Activated naive CD4-positive, alpha-beta T cell treated with anti-CD3 and anti-CD28 coated beads for 36 hours (primary cell): ENCODE data around the gene ETS1. TPM values are rescaled to one million over a fixed set of nuclear protein-coding genes. Genes with fewer than 3 reads are reported as not detected.
A peak's percentile ranks its signal among the peaks of the same experiment; 100 is the strongest.

Source experiments
- CTCF ChIA-PET: fragments of 350-600 bp; sonication (Branson Sonifier 250); formaldehyde crosslinking; loops from one replicate; lab custom pipeline; 2021; ENCODE audit warnings: antibody characterized with exemption; lab: Charles Lee
- DNase-seq: peaks from one replicate; pipeline ENCODE4 v3.0.0-alpha.2; 2020
- H3K27ac Mint-ChIP-seq: one replicate; pipeline ENCODE4 v1.8.0; 2021; ENCODE audit warnings: mild to moderate bottlenecking, mixed read lengths
- H3K27me3 Mint-ChIP-seq: one replicate; pipeline ENCODE4 v1.8.0; 2021; ENCODE audit warnings: low read depth, mixed read lengths
- H3K36me3 Mint-ChIP-seq: one replicate; pipeline ENCODE4 v1.8.0; 2021; ENCODE audit warnings: low read depth, mixed read lengths
- H3K4me1 Mint-ChIP-seq: one replicate; pipeline ENCODE4 v1.8.0; 2021; ENCODE audit warnings: low read depth, mixed read lengths
- H3K4me3 Mint-ChIP-seq: one replicate; pipeline ENCODE4 v1.8.0; 2021; ENCODE audit warnings: mild to moderate bottlenecking, moderate library complexity, mixed read lengths
- H3K9me3 Mint-ChIP-seq: one replicate; pipeline ENCODE4 v1.8.0; 2021; ENCODE audit warnings: mixed read lengths
- intact Hi-C: fragments of 100-400 bp; cut with micrococcal nuclease; formaldehyde crosslinking; loops from one replicate; pipeline ENCODE4 v1.15.1; 2023
- total RNA-seq, 2 experiments: library from RNA; stranded (reverse); gene quantifications; one replicate each; pipeline ENCODE4 v1.2.3, GENCODE V29; 2021

ETS1 gene
- total RNA-seq, 2 experiments from 2014 or later, result 336 to 338 TPM

DNA sequence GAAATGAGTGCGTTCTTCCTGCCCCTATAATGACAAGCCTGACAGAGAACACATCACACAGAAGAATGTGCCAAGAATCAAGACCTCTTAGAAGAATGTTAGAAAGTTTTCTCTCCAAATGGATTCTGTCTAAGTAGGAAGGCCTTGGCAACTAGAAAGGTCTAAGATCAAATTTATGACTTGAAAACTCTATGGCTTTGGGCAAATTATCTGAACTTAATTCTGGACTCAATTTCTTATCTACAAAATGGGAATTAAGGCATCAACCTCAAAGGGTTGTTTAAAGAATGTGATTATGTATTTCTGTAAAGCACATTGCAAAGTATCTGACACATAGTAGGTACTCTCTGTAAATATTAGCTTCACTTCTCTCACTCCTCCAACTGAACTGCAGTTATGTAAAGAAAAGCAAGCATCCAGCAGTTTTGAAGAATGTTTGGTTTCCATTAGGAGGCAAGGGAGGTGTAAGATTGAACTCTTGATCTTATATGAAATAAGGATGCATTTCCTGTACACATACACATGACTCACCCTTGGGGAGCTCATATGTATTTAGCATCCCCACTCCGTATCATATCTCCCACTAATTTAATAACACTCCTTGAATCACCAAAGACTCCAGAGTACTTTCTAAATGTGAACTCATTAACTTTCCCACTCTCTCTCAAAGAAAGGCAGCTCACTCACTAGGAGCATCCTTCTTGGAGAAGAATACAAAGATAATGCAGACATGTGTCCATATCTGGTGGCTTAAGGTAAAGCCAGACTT lies 77.6 kb downstream of the ETS1 start:
- no peak for DNase-seq

DNA sequence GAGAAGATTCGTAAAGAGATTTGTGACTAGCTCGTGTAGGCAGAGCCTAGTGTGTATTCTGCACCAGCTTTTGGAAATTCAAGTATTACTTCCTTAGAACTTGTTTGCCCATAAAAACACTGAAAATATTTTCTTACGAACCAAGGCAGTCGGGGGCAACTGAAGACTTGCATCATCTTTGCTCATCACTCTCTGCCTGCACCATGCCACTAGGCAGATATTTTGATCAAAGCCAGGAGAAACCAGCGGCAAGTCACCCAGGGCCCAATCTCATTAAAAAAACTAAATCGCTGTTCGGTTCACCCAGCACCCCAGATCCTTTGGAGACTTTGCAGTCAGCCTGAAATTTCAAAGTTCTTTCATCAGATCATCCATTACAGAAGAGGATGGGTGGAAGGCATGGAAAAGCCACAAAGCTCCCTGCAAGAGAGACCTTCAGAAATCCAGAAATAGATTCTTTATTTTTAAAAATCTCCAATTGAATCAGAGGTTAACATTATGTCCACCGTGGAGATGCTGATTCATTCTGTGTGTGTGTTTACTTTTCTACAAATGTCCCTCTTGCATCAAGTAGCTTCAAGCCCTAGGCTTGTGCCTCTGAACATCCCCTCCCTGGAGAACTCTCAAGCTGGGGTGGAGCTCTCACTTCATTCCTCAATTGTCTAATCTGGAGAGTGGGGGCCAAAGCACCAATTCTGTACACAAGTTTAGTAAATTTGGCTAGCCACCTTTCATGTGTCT lies 78.4 kb downstream of the ETS1 start:
- Mint-ChIP-seq H3K27ac (peak overlapping the region; percentile 97), H3K4me1 (peaks cover 87% of the 10 kb centered on the region), H3K9me3 (no peaks in the 10 kb centered on the region), H3K36me3 (peaks cover 88% of the 10 kb centered on the region), H3K27me3 (no peaks in the 10 kb centered on the region), H3K4me3 (peak overlapping the region; percentile 77)
- DNase-seq, result peak; percentile 38
- intact Hi-C loops, result loop anchor here (5.0 kb wide), 1 partner anchor 248 kb away; no protein-coding TSS in a partner anchor
- CTCF ChIA-PET, result interaction anchor here (0.6 to 8.4 kb wide), 11 partner anchors 11 to 489 kb away, joined by 3 to 68 read pairs (median 5); no protein-coding TSS in a partner anchor

More for the DNA sequence above, 77.6 kb downstream of the ETS1 start:
- H3K36me3 Mint-ChIP-seq, result peaks cover 88% of the 10 kb centered on the region
- CTCF ChIA-PET, result interaction anchor here (0.6 to 8.4 kb wide), 8 partner anchors 10 to 490 kb away, joined by 3 to 68 read pairs (median 5); no protein-coding TSS in a partner anchor
- intact Hi-C loops, result loop anchor here (1.0 to 5.0 kb wide), 3 partner anchors 9 to 247 kb away; no protein-coding TSS in a partner anchor
- H3K27ac Mint-ChIP-seq, result peak overlapping the region; percentile 97
- peaks cover 87% of the 10 kb centered on the region for H3K4me1 Mint-ChIP-seq
- H3K4me3 Mint-ChIP-seq, result peak overlapping the region; percentile 77
- H3K9me3 Mint-ChIP-seq, result no peaks in the 10 kb centered on the region
- no peaks in the 10 kb centered on the region for H3K27me3 Mint-ChIP-seq

GRCh38 chr11:128507936-128508335 lies 79.4 kb downstream of the ETS1 start:
- Mint-ChIP-seq H3K9me3 (no peaks in the 10 kb centered on the region), H3K4me3 (peak overlapping the region; percentile 77), H3K27ac (peak overlapping the region; percentile 97), H3K36me3 (peaks cover 82% of the 10 kb centered on the region), H3K4me1 (peaks cover 88% of the 10 kb centered on the region), H3K27me3 (no peaks in the 10 kb centered on the region)
- intact Hi-C loops, result loop anchor here (1.0 to 5.0 kb wide), 7 partner anchors 15 to 335 kb away; no protein-coding TSS in a partner anchor
- DNase-seq, result no peak
- CTCF ChIA-PET, result interaction anchor here (0.7 to 8.4 kb wide), 6 partner anchors 12 to 122 kb away, joined by 3 to 68 read pairs (median 6); no protein-coding TSS in a partner anchor

DNA sequence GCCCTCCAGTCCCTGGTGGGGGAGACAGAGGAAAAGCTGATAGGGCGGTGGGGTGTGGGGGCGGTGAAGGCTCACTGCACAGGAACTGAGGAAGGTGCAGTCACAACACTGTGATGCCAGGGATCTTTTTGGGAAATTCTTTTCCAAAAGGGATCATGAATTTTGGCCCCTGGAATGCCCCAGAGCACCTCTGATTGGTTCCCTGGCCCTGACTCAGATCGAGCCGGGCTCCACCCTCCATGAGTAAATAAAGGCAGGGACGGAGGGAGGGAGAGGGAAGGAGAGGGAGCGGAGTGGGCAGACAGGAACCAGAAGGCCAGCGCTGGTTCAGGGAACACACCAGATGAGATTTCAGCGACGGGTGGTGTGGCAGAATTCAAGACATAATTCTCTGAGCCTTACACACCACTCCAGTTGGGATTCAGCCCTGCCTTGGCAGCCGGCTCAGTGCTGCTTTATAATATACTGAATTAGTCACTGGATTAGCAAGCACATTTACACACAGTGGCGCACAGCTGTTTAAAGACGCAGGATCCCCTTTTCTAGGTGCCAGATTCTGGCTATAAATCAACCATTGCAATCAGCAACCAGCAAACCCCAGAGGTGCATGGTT lies 80.3 kb downstream of the ETS1 start:
- no peaks in the 10 kb centered on the region for H3K9me3 Mint-ChIP-seq
- CTCF ChIA-PET, result interaction anchor here (2.3 to 8.4 kb wide), 5 partner anchors 12 to 217 kb away, joined by 7 to 69 read pairs (median 43); no protein-coding TSS in a partner anchor
- H3K27ac Mint-ChIP-seq, result peak overlapping the region; percentile 97
- intact Hi-C loops, result loop anchor here (1.0 to 5.0 kb wide), 7 partner anchors 16 to 334 kb away; no protein-coding TSS in a partner anchor
- peaks cover 88% of the 10 kb centered on the region for H3K4me1 Mint-ChIP-seq
- H3K4me3 Mint-ChIP-seq, result peak overlapping the region; percentile 77
- H3K27me3 Mint-ChIP-seq, result no peaks in the 10 kb centered on the region
- peaks cover 79% of the 10 kb centered on the region for H3K36me3 Mint-ChIP-seq
- peak; percentile 82 for DNase-seq

GRCh38 chr11:128506356-128506755 lies 81.0 kb downstream of the ETS1 start:
- Mint-ChIP-seq H3K27ac (peak overlapping the region; percentile 97), H3K4me1 (peaks cover 88% of the 10 kb centered on the region), H3K9me3 (no peaks in the 10 kb centered on the region), H3K36me3 (peaks cover 81% of the 10 kb centered on the region), H3K4me3 (peak overlapping the region; percentile 77), H3K27me3 (no peaks in the 10 kb centered on the region)
- DNase-seq, result peak; percentile 57
- CTCF ChIA-PET, result interaction anchor here (0.5 to 8.0 kb wide), 18 partner anchors 11 to 217 kb away, joined by 3 to 69 read pairs (median 4); no protein-coding TSS in a partner anchor
- intact Hi-C loops, result loop anchor here (2.0 to 5.0 kb wide), 3 partner anchors 16 to 334 kb away; no protein-coding TSS in a partner anchor

DNA sequence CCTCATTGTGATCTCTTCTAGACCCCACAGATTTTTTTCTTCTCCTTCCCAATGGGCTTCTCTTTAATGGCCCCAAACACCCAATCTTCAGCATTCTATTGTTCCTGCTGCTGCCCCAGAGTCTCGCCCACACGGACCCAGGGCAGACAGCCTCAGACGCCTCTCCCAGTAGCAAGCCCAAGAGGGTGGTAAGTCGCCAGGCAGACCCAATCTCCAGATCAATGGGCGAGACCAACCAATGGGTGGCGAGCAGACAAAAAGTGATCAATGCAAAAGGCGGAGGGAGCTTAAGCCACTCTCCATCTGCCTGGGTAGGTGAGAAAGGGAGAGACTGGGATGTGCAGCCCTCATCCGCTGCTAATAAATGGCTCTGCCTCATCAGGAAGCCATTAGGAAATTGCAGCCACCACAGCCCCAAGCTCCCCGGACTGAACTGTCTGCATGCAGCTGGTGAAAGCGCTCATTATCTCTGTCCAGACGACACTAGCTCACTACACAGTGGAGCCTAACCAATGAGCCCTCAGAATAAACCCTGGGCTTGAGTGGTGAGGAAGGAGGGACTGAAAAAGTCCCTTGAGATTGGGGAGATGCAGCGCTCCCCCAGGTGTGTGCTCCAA lies 81.8 kb downstream of the ETS1 start:
- Mint-ChIP-seq H3K27me3 (no peaks in the 10 kb centered on the region), H3K4me3 (peak overlapping the region; percentile 61), H3K4me1 (peaks cover 88% of the 10 kb centered on the region), H3K9me3 (no peaks in the 10 kb centered on the region), H3K27ac (peak overlapping the region; percentile 97), H3K36me3 (peaks cover 83% of the 10 kb centered on the region)
- intact Hi-C loops, result loop anchor here (2.0 to 5.0 kb wide), 5 partner anchors 17 to 333 kb away; no protein-coding TSS in a partner anchor
- DNase-seq, result no peak
- CTCF ChIA-PET, result interaction anchor here (0.7 to 8.0 kb wide), 21 partner anchors 10 to 216 kb away, joined by 3 to 69 read pairs (median 5); no protein-coding TSS in a partner anchor

DNA sequence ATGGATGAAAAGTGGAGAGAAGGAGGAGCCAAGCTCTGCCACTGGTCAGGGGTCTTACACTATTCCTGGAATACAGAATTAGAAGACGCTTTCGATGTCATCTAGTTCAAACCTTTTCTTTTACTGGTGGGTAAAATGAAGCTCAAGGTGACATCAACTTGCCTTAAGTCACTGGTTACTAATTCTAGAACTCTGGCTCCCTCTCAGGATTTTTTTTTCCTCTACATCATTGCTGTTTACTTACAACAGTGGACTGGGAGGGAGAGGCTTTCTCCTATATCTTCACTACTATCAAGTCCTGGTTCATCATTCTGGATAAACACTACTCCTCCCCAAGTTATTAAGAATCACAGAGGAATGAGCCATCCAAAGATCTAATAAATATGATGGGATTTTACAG lies 82.9 kb downstream of the ETS1 start:
- Mint-ChIP-seq H3K4me3 (peak overlapping the region; percentile 78), H3K36me3 (peaks cover 81% of the 10 kb centered on the region), H3K4me1 (peaks cover 86% of the 10 kb centered on the region), H3K27me3 (no peaks in the 10 kb centered on the region), H3K27ac (peak overlapping the region; percentile 97), H3K9me3 (no peaks in the 10 kb centered on the region)
- DNase-seq, result no peak
- intact Hi-C loops, result loop anchor here (1.0 to 2.0 kb wide), 3 partner anchors 214 to 326 kb away; no protein-coding TSS in a partner anchor
- CTCF ChIA-PET, result interaction anchor here (0.6 to 8.0 kb wide), 16 partner anchors 8 to 465 kb away, joined by 3 to 69 read pairs (median 6); no protein-coding TSS in a partner anchor

DNA sequence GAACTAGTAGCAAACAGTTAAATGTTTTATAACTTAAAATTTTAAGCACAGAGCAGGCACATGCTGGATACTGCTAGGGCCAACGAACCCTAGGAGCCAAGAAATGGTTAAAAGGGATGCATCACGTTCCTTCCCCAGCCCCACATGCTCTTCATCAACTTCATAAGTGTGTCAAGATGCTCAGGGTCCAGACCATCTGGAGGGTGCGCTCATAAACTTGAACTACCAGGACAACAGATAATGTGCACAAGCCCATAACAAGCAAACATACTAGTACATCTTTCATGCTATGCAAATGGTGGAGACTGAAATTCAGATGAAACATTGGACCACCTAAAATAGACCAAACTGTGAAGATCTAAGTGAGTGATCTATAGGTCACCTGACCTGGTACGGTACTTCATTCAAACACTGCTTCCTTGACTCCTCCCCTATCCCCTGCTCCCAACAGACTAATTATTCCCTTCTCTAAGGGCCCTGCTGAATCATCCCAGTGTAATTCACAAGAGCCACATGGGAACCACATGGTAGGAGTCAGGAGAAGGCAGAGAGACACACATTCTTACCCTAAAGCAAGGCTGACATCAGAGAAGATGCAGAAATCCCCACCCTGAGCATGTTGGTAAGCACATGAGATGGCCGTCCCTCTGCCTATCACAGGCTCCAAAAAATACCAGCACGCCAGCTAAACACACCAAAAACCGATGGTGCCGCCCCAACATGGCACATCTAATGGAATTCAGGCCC lies 83.9 kb downstream of the ETS1 start:
- Mint-ChIP-seq H3K27me3 (no peaks in the 10 kb centered on the region), H3K27ac (peak overlapping the region; percentile 97), H3K4me3 (peak overlapping the region; percentile 78), H3K36me3 (peaks cover 74% of the 10 kb centered on the region), H3K4me1 (peaks cover 86% of the 10 kb centered on the region), H3K9me3 (no peaks in the 10 kb centered on the region)
- peak; percentile 73 for DNase-seq
- intact Hi-C loops, result loop anchor here (2.0 kb wide), 1 partner anchor 87 kb away; no protein-coding TSS in a partner anchor
- CTCF ChIA-PET, result interaction anchor here (0.8 to 8.0 kb wide), 15 partner anchors 9 to 213 kb away, joined by 3 to 69 read pairs (median 5); no protein-coding TSS in a partner anchor

- intact Hi-C loops, result loop anchor here (2.0 kb wide), 1 partner anchor 86 kb away; no protein-coding TSS in a partner anchor
- peak overlapping the region; percentile 78 for H3K4me3 Mint-ChIP-seq
- peak overlapping the region; percentile 97 for H3K27ac Mint-ChIP-seq
Measured at GRCh38 chr11:128502726-128503125, 84.6 kb downstream of the ETS1 start.

More at GRCh38 chr11:128502726-128503125, 84.6 kb downstream of the ETS1 start:
- Mint-ChIP-seq H3K36me3 (peaks cover 69% of the 10 kb centered on the region), H3K27me3 (no peaks in the 10 kb centered on the region), H3K4me1 (peaks cover 90% of the 10 kb centered on the region), H3K9me3 (no peaks in the 10 kb centered on the region)
- DNase-seq, result no peak
- CTCF ChIA-PET, result interaction anchor here (0.7 to 8.0 kb wide), 10 partner anchors 11 to 212 kb away, joined by 3 to 69 read pairs (median 5); no protein-coding TSS in a partner anchor
